Natural killer cell (primary cell): Measurements from ENCODE around the gene RIPOR2. TPM values are rescaled to one million over a fixed set of nuclear protein-coding genes. Genes with fewer than 3 reads are reported as not detected.

Experiments
- ATAC-seq, 3 donors: fragments of 150-1000 bp in 2 of 3; fragments of 200-7000 bp in 1 of 3; cut with Tn5 transposase; 1 replicate in 1 of 3; 2 replicates in 2 of 3; pipeline ENCODE4 v1.10.0; 2021; ENCODE audit warnings: mild to moderate bottlenecking in 2 of 3, moderate library complexity in 2 of 3
- DNase-seq, 2 donors: peaks; one replicate each; pipeline versions ENCODE4 v3.0.0 to v3.0.0-alpha.2; 2013 to 2021; ENCODE audit warnings: mixed read lengths in 1 of 2
- H3K27ac ChIP-seq: one replicate; pipeline ENCODE4 v1.5.1; 2013; ENCODE audit warnings: mild to moderate bottlenecking, low read length
- H3K27me3 ChIP-seq: one replicate; pipeline ENCODE4 v1.6.1; 2013; ENCODE audit warnings: low read length; ENCODE audit not compliant: control insufficient read depth, insufficient read depth
- H3K36me3 ChIP-seq: one replicate; pipeline ENCODE4 v1.6.1; 2013; ENCODE audit warnings: low read length; ENCODE audit not compliant: control insufficient read depth, insufficient read depth
- H3K4me1 ChIP-seq: one replicate; pipeline ENCODE4 v1.6.1; 2013; ENCODE audit warnings: low read length; ENCODE audit not compliant: control insufficient read depth, insufficient read depth
- H3K4me3 ChIP-seq: one replicate; pipeline ENCODE4 v1.5.1; 2013; ENCODE audit warnings: low read length
- H3K9me3 ChIP-seq: one replicate; pipeline ENCODE4 v1.6.1; 2013; ENCODE audit warnings: low read length; ENCODE audit not compliant: control insufficient read depth, insufficient read depth
- H3K27ac Mint-ChIP-seq, 2 donors: one replicate each; pipeline ENCODE4 v1.8.0; 2022; ENCODE audit warnings: mild to moderate bottlenecking in 2 of 2, mixed read lengths in 2 of 2, moderate library complexity in 1 of 2
- H3K27me3 Mint-ChIP-seq, 2 donors: one replicate each; pipeline ENCODE4 v1.8.0; 2022; ENCODE audit warnings: low read depth in 2 of 2, mixed read lengths in 2 of 2
- H3K36me3 Mint-ChIP-seq: one replicate; pipeline ENCODE4 v1.8.0; 2022; ENCODE audit warnings: mixed read lengths
- H3K4me1 Mint-ChIP-seq, 2 donors: one replicate each; pipeline ENCODE4 v1.8.0; 2022; ENCODE audit warnings: mixed read lengths in 2 of 2
- H3K4me3 Mint-ChIP-seq: one replicate; pipeline ENCODE4 v1.8.0; 2022; ENCODE audit warnings: mild to moderate bottlenecking, moderate library complexity, mixed read lengths
- H3K9me3 Mint-ChIP-seq, 2 donors: one replicate each; pipeline ENCODE4 v1.8.0; 2022; ENCODE audit warnings: mixed read lengths in 2 of 2
- WGBS: methylation state at CpG from one replicate; pipeline ENCODE4 v1.1.7; 2013; ENCODE audit warnings: missing lambda C conversion rate; ENCODE audit not compliant: insufficient coverage; 5-methylcytosine and 5-hydroxymethylcytosine counted together
- intact Hi-C: fragments of 100-400 bp; cut with micrococcal nuclease; formaldehyde crosslinking; loops from one replicate; pipeline ENCODE4 v1.14.2; 2022
- total RNA-seq, 4 donors: library from RNA; stranded (reverse); fragments of 120-200 nt in 1 of 4; gene quantifications; one replicate each; pipeline versions ENCODE4 v1.2.3 to v1.2.4, GENCODE V29; 2013 to 2022
- TF ChIP-seq, protein P1 (sequence below): fragments of 200-600 bp; IDR thresholded peaks from one replicate; pipeline ENCODE4 v1.8.0; 2022; ENCODE audit warnings: antibody characterized with exemption

The RIPOR2 gene
- total RNA-seq, 3 donors from 2014 or later (not counting 1 experiment from before 2014, with no cell fraction given), result 234 to 312 (median 299) TPM

GRCh38 chr6:24849713-24850112 lies 86.0 kb downstream of the RIPOR2 start:
- no peak overlapping the region for H3K27ac ChIP-seq
- H3K4me1 ChIP-seq, result no peaks in the 10 kb centered on the region
- Mint-ChIP-seq H3K27me3 (no peaks in the 10 kb centered on the region), H3K36me3 (peaks cover 33% of the 10 kb centered on the region), H3K4me3 (no peak overlapping the region), H3K9me3 (no peaks in the 10 kb centered on the region), H3K27ac (peak overlapping the region; percentile 66 to 81), H3K4me1 (peaks cover 19 to 22% of the 10 kb centered on the region in 2 donors)
- 96% methylated on average over 7 of the region's 7 CpGs for WGBS
- peaks cover 95% of the 10 kb centered on the region for H3K36me3 ChIP-seq
- TF ChIP-seq, protein P1, sequence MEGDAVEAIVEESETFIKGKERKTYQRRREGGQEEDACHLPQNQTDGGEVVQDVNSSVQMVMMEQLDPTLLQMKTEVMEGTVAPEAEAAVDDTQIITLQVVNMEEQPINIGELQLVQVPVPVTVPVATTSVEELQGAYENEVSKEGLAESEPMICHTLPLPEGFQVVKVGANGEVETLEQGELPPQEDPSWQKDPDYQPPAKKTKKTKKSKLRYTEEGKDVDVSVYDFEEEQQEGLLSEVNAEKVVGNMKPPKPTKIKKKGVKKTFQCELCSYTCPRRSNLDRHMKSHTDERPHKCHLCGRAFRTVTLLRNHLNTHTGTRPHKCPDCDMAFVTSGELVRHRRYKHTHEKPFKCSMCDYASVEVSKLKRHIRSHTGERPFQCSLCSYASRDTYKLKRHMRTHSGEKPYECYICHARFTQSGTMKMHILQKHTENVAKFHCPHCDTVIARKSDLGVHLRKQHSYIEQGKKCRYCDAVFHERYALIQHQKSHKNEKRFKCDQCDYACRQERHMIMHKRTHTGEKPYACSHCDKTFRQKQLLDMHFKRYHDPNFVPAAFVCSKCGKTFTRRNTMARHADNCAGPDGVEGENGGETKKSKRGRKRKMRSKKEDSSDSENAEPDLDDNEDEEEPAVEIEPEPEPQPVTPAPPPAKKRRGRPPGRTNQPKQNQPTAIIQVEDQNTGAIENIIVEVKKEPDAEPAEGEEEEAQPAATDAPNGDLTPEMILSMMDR, result no peak
- H3K4me3 ChIP-seq, result no peak overlapping the region
- no peaks in the 10 kb centered on the region for H3K27me3 ChIP-seq
- intact Hi-C loops, result no loop called here
- no peak for DNase-seq
- no peaks in the 10 kb centered on the region for H3K9me3 ChIP-seq
- no peak for ATAC-seq

GRCh38 chr6:24848461-24848860 lies 87.3 kb downstream of the RIPOR2 start:
- Mint-ChIP-seq H3K9me3 (no peaks in the 10 kb centered on the region), H3K27ac (peak overlapping the region; percentile 66 to 81), H3K4me3 (no peak overlapping the region), H3K4me1 (peaks cover 12 to 22% of the 10 kb centered on the region in 2 donors), H3K36me3 (peaks cover 33% of the 10 kb centered on the region), H3K27me3 (no peaks in the 10 kb centered on the region)
- no peaks in the 10 kb centered on the region for H3K4me1 ChIP-seq
- no peaks in the 10 kb centered on the region for H3K27me3 ChIP-seq
- no peaks in the 10 kb centered on the region for H3K9me3 ChIP-seq
- ATAC-seq (no peak), DNase-seq (no peak)
- H3K36me3 ChIP-seq, result peaks cover 93% of the 10 kb centered on the region
- H3K4me3 ChIP-seq, result no peak overlapping the region
- WGBS, result 87% methylated on average over 1 of the region's 4 CpGs
- TF ChIP-seq, protein P1, result no peak
- H3K27ac ChIP-seq, result no peak overlapping the region
- intact Hi-C loops, result no loop called here

DNA sequence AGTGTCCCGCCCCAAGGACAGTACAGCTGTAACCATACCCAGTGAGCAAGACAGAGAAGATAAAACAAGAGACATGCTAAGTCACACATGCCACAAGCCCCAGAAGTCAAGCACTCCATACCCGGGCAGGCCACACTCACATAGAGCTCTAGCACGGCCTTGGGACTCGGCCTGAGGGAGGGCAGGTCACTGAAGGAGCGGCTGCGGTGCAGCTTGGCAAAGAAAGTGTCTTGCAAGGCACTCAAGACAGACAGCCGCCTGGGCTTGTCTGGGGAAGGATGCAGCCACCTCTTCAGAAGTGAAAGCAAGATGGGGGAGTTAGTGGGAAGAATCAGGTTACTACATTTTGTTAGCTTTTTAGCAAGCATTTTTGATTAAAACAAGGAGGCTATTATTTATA lies 88.4 kb downstream of the RIPOR2 start:
- Histone ChIP-seq H3K4me3 (no peak overlapping the region), H3K27me3 (no peaks in the 10 kb centered on the region), H3K9me3 (no peaks in the 10 kb centered on the region), H3K4me1 (no peaks in the 10 kb centered on the region), H3K27ac (no peak overlapping the region), H3K36me3 (peaks cover 93% of the 10 kb centered on the region)
- Mint-ChIP-seq H3K9me3 (no peaks in the 10 kb centered on the region), H3K36me3 (peaks cover 33% of the 10 kb centered on the region), H3K27me3 (no peaks in the 10 kb centered on the region), H3K4me1 (peaks cover 21 to 25% of the 10 kb centered on the region in 2 donors), H3K27ac (peak overlapping the region; percentile 80 to 81), H3K4me3 (no peak overlapping the region)
- TF ChIP-seq, protein P1, result no peak
- 99% methylated on average over 7 of the region's 7 CpGs for WGBS
- ATAC-seq (no peak), DNase-seq (no peak)
- intact Hi-C loops, result no loop called here

GRCh38 chr6:24845578-24845977 lies 90.2 kb downstream of the RIPOR2 start:
- intact Hi-C loops, result no loop called here
- H3K4me3 Mint-ChIP-seq, result no peak overlapping the region
- no peak for ATAC-seq

More at GRCh38 chr6:24845578-24845977, 90.2 kb downstream of the RIPOR2 start:
- H3K27ac Mint-ChIP-seq, result peak overlapping the region; percentile 73 to 78
- H3K36me3 Mint-ChIP-seq, result peaks cover 33% of the 10 kb centered on the region
- no peaks in the 10 kb centered on the region for H3K27me3 Mint-ChIP-seq
- peaks cover 35 to 38% of the 10 kb centered on the region in 2 donors for H3K4me1 Mint-ChIP-seq
- TF ChIP-seq, protein P1, result no peak
- DNase-seq, result no peak
- Histone ChIP-seq H3K9me3 (no peaks in the 10 kb centered on the region), H3K27me3 (no peaks in the 10 kb centered on the region), H3K36me3 (peaks cover 97% of the 10 kb centered on the region), H3K4me3 (no peak overlapping the region), H3K4me1 (no peaks in the 10 kb centered on the region), H3K27ac (no peak overlapping the region)
- H3K9me3 Mint-ChIP-seq, result no peaks in the 10 kb centered on the region
- 95% methylated on average over 4 of the region's 4 CpGs for WGBS
